Measurements from ENCODE around the gene TFDP3.

TFDP3 gene, protein sequence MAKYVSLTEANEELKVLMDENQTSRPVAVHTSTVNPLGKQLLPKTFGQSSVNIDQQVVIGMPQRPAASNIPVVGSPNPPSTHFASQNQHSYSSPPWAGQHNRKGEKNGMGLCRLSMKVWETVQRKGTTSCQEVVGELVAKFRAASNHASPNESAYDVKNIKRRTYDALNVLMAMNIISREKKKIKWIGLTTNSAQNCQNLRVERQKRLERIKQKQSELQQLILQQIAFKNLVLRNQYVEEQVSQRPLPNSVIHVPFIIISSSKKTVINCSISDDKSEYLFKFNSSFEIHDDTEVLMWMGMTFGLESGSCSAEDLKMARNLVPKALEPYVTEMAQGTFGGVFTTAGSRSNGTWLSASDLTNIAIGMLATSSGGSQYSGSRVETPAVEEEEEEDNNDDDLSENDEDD

GRCh38 chrX:133218329-133218728 is at the start of gene TFDP3:
TSS of gene TFDP3 (minus strand) at chrX:133218354. CDS start at chrX:133218259, 95 bp downstream.
- DNase-seq (ENCODE audit: low spot score) = no peak

- no peak for DNase-seq (ENCODE audit: low spot score)
These were observed 49.5 kb upstream of the TFDP3 start for GRCh38 chrX:133267621-133268020.

DNA sequence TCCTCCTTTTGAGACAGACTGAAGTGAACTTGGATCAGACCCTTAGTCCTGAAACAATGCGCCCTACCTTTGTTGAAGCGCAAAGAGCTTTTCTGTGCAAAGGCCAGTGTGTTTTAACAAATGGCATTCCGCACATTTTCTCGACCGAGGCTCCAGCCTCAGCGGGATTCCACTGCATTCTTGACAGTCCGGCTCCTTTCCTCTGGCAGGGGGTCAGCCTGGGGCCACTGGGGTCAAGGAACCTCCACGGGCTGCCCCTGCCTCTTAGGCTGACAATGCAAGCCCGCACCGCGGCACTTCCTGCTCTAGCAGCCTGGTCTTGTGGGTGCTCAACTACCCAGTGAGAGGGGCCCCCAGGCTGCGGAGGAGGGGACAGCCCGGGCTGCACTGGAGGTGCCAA is 47.2 kb upstream of the TFDP3 start:
- DNase-seq (ENCODE audit: low spot score) = peak; percentile 17

- DNase-seq (ENCODE audit: low spot score) = no peak
These were observed 40.3 kb upstream of the TFDP3 start for GRCh38 chrX:133258481-133258880.

DNA sequence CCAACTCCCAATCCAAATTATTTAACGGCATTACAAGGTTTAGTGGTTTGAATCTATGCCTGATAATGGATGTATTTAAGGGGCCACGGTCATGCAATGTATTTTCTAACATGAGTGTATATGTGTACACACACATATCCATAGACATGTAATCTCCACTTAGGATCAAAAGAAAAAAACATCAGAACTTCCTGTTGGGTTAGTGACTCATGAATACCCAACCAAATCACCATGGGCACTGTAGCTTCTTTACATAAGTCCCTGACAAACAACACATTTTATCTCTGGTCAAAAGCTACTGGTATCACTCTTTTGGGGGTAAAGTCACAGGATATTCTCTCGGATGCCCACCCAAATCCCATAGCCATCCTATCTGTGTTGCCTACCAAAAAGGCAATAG is 36.5 kb upstream of the TFDP3 start:
- no peak for DNase-seq (ENCODE audit: low spot score)

GRCh38 chrX:133251204-133251603 is 33.0 kb upstream of the TFDP3 start:
- no peak for DNase-seq (ENCODE audit: low spot score)

- no peak for DNase-seq (ENCODE audit: low spot score)
These were observed 32.3 kb upstream of the TFDP3 start for GRCh38 chrX:133250184-133251100.

GRCh38 chrX:133249266-133250058 is 31.3 kb upstream of the TFDP3 start:
- no peak for DNase-seq (ENCODE audit: low spot score)

DNA sequence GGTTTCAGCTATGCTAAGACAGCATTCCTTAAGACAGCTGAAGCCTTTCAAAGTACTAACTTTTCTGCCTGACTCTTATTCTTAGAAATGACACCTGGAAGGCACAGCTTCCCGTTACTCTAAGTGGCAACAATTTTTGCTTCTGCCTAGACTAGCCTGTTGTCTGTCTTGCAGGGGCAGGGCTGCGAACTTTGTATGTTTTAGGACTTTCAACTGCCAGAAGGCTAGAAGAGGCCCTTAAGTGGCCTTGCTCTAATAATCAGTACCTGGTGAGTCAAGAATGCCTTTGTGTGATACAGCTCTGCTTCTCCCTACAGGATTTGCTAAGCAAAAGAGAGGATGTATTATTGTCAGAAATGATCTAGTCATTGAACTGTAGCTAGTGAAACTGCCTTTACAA is 30.0 kb upstream of the TFDP3 start:
- DNase-seq (ENCODE audit: low spot score) = no peak

- DNase-seq (ENCODE audit: low spot score) = no peak
These were observed 28.8 kb upstream of the TFDP3 start for GRCh38 chrX:133246921-133247320.

GRCh38 chrX:133235830-133236229 is 17.7 kb upstream of the TFDP3 start:
- DNase-seq (ENCODE audit: low spot score) = no peak

DNA sequence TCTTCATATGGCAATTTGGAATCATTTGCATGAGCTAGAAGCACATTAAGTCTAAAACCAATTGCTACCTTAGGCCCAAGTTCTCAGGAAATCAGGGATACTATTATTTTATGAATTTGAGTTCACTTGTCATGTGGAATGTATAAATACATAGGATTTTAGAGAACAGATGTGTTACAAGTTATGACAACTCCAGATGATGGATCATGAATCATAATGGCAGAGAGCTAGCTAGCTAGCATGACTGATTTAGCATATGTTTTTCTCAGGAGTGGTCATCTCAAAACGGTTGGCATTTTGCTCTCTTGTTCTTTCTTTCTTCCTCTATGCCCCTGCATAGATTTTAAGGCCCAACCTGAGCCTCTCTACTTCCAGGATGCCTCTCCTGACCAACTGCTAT is 14.2 kb upstream of the TFDP3 start:
- DNase-seq (ENCODE audit: low spot score) = no peak

DNA sequence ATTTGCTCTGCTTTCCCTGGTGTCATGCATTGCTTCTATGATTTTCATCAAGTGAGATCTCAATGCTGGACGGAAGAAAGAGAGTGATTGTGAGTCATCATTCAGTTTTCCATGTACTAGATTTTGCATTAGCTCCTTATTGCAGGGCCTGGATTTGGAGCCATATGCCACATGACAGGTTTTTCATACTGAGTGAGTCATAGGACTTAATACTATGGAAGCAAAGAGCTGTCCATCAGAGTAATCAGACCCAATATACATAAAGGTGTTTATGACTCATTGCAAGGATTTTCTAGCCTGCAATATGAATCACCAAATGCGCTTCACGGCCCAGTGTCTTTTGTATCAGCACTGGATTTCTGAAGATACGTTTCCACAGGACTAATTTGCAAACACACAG is 11.2 kb upstream of the TFDP3 start:
- no peak for DNase-seq (ENCODE audit: low spot score)

DNA sequence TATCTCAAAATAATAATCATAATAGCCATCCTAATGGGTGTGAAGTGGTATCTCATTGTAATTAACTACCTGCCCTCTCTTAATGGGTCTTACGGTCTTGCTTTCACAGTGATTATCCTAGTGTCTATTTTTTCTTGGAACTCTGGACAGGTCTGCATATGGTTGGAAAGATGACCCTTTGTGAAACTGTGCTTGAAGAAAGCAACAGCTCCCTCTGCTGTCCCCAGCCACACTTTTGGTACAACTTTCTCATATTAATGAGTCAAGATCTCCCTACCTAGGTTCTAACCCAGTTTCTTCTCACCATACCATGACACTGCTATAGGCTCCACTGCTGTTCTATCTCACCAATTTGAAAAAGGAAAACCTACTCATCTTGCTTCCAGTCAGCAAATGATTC is 2.4 kb downstream of the TFDP3 start:
- DNase-seq (ENCODE audit: low spot score) = peak; percentile 41

DNA sequence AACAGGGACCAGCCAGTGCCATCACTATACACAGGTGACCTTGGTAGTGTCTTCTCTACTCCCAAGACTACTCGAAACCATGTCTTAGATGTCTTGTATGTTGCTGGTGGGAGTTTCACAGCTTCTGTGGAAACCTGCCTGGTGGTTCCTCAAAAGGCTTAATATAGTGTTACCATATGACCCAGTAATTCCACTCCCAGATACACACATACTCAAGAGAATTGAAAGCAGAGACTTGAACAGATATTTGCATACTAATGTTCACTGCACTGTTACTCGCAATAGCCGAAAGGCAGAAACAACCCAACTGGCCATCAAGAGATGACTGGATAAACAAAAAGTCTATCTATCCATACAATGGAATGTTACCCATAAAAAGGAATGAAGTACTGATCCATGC is 3.1 kb downstream of the TFDP3 start:
- no peak for DNase-seq (ENCODE audit: low spot score)

GRCh38 chrX:133214301-133214700 is 3.9 kb downstream of the TFDP3 start:
- no peak for DNase-seq (ENCODE audit: low spot score)

- no peak for DNase-seq (ENCODE audit: low spot score)
These were observed 5.0 kb downstream of the TFDP3 start for GRCh38 chrX:133213117-133213516.

GRCh38 chrX:133207751-133208150 is 10.4 kb downstream of the TFDP3 start:
- no peak for DNase-seq (ENCODE audit: low spot score)

GRCh38 chrX:133191739-133192039 is 26.5 kb downstream of the TFDP3 start:
- no peak for DNase-seq (ENCODE audit: low spot score)

DNA sequence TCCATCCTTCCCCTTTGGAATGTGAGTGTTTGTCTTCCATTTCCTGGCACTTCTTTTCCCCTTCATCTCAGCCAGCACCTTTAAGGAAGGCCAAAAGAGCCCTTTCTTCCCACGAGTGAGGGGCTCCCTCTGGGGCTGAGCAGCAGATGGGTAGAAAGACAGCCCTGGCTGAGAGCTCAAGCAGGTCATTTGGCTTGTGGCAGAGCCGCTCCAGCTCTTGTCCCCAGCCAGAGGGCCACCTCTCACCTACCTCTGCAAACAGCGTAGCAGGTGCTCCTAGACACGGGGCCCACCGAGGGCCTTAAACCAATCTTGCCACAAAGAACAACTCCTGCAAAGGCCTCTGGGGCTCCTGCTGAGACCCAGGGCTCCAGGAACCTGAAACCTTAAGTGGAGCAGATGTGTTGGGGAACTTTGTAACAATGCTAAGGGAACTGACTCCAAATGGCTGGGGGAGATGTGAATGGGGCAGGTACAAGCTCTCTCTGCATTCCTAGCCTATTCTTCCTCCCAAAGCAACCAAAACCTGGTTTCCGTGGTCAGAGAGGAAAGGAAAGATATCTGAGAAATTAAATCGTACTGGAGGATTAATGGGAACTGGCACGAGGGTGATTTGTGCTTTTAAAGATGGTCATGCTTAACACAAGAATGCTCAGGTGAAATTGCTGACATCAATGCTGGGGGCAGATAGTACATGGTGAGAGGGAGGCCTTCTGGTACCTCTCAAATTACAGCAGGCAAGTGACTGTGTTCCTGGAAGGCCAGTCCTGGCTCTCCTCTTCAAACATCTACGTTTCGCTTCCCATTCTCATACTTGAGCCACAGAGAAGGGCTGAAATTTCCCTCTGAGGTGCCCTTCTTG is 27.0 kb downstream of the TFDP3 start:
- no peak for DNase-seq (ENCODE audit: low spot score)

DNA sequence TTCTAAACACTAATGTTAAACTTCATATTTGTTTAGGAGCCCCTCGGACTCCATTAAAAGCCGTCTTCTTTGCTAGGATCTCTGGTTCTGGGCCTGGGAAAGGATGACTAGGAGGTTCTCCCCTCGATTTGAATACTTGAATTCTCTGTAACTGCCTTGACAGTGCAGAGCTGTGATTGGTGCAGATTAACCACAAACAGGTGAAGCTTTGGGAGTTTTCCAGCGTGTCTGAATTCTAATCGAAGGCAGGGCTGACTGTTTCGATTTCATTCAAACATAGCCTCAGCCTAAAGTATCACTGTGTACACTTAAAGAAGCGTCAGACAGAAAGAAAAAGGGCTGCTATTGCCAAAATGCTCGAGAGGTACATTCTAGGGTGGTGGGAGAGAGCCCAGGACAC is 29.0 kb downstream of the TFDP3 start:
- DNase-seq (ENCODE audit: low spot score) = no peak

DNA sequence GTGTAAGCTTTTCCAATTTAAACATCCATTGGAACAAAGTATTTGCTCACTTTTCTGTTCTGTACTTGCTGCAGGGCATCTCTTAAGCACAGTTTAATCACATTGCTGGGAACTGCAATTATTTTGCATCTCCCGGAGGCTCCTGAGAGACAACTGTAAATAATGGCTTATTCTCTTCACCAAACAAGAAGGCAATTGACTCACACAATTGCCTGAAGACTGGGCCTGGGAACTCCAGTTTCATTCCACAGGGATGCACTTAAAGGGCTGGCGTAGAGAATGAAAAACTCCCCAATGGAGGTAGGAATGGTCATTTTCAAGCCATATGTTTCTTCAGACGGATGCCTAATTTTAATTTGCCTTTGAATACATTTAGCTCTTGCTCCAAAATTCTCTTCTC is 29.5 kb downstream of the TFDP3 start:
- no peak for DNase-seq (ENCODE audit: low spot score)
